ENCODE results near the gene GLTP.

The GLTP gene

DNA sequence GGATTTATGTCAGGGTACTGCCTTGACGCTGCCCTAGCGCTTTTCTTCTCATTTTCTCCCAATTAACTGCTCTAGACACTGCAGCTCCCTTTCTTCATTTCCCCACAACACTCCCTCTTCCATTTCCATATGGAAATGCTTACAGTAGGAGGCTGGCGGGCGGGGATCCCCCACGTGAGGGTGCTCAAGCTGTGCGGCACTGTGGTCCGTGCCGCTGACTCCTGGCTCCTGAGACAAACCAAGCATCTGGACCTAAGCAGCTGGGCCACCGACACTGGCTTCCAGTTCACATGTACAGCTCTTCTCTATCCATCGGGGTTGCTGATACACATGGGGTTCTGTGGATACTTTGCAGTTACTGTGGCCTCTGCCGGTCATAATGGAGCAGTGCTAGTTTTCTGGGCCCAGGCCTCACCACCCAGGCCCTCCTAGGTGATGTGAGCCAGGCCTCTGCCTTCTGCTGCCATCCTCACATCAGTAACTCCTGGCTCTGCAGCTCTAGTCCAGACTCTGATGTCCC, 40.0 kb upstream of the GLTP start:
- no peaks in the 10 kb centered on the region for H3K4me1 ChIP-seq (ENCODE audit: control insufficient read depth, low read depth, low read length)
- no peak overlapping the region for H3K9ac ChIP-seq (ENCODE audit: low read length)
- no peak overlapping the region for H3K27ac ChIP-seq (ENCODE audit: low read length)
- no peak overlapping the region for H3K4me3 ChIP-seq (ENCODE audit: low read length)
- H3K36me3 ChIP-seq (ENCODE audit: control insufficient read depth, low read depth, low read length) = peaks cover 22% of the 10 kb centered on the region
- H3K27me3 ChIP-seq (ENCODE audit: control insufficient read depth, insufficient read depth, low read length) = no peaks in the 10 kb centered on the region
- no peaks in the 10 kb centered on the region for H3K9me3 ChIP-seq (ENCODE audit: control insufficient read depth, low read depth, low read length)

DNA sequence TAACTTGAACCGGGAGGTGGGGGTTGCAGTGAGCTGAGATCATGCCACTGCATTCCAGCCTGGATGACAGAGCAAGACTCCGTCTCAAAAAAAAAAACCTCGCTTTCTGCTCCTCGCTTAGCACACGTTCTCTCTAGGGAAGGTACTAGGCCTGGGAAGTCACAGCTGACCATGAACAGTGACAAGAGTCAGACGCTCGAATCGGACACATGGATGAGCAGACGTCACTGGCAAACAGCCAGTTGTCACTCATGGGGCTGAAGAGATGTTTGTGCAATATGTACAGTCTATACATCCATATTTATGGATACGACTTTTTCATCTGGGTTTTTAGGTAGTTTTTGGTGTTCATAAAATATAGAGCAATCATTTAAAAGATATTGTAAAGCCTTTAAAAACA, 39.1 kb upstream of the GLTP start:
- H3K4me3 ChIP-seq (ENCODE audit: low read length) = no peak overlapping the region
- H3K4me1 ChIP-seq (ENCODE audit: control insufficient read depth, low read depth, low read length) = no peaks in the 10 kb centered on the region
- H3K9me3 ChIP-seq (ENCODE audit: control insufficient read depth, low read depth, low read length) = no peaks in the 10 kb centered on the region
- H3K27me3 ChIP-seq (ENCODE audit: control insufficient read depth, insufficient read depth, low read length) = no peaks in the 10 kb centered on the region
- H3K36me3 ChIP-seq (ENCODE audit: control insufficient read depth, low read depth, low read length) = peaks cover 29% of the 10 kb centered on the region
- H3K9ac ChIP-seq (ENCODE audit: low read length) = no peak overlapping the region
- no peak overlapping the region for H3K27ac ChIP-seq (ENCODE audit: low read length)

DNA sequence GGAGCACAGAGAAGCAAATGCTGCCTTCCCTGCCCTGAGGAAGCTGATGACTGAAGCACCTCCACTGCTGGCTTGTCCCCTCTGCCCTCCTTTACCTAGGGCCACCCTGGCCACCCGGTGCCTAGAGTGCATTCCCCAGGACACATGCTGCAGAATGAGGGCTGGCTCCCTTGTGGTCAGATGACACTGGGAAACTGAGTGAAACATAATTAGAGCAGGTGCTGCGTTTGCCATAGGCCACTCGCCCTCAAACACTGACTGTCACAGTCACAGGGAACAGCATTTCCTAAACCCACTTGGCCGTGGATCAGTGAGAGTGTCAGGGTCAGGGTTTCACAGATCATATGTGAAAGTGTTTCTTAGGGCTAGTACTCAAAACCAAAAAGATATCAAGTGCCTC, 35.7 kb upstream of the GLTP start:
- no peak overlapping the region for H3K27ac ChIP-seq (ENCODE audit: low read length)
- peaks cover 29% of the 10 kb centered on the region for H3K36me3 ChIP-seq (ENCODE audit: control insufficient read depth, low read depth, low read length)
- H3K4me1 ChIP-seq (ENCODE audit: control insufficient read depth, low read depth, low read length) = no peaks in the 10 kb centered on the region
- no peak overlapping the region for H3K9ac ChIP-seq (ENCODE audit: low read length)
- H3K9me3 ChIP-seq (ENCODE audit: control insufficient read depth, low read depth, low read length) = no peaks in the 10 kb centered on the region
- no peak overlapping the region for H3K4me3 ChIP-seq (ENCODE audit: low read length)
- no peaks in the 10 kb centered on the region for H3K27me3 ChIP-seq (ENCODE audit: control insufficient read depth, insufficient read depth, low read length)

DNA sequence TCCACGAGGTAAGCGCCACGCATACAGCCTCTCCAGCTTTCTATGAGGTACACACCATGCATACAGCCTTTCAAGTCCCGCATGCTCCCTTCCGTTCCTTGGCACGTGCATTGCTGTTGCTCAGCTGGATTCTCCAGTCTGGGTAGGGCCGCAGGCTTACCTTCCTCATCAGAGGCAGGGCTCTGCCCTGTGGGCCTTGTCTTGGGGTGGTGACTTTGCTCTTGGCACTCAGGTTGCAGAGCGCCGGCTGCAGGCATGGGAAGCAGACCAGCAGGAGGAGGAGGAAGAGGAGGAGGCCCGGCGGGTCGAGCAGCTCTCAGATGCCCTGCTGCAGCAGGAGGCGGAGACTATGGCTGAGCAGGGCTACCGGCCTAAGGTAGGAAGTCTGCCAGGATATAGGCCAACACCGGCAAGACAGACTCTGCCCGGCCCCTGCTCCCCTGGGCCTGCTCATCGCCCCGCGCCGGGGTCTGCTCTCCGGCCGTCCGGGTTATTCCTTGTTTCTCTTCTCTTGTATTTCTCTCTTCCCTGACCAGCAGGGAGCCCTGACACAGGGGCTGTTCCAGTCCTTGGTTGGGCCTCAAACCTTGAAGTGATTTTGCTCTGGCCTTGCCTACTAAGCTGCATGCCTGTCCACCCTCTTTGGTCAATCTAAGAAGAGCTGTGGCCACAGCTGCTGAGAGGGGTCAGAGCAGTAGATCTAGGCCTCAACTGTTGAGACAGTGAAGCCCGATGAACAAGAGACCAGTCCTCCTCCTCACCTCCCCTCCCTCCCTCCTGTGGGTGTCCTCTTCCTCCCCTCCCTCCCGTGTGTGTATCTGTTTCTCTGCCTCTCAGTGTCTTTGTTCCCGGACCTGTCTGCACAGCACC, 35.1 kb upstream of the GLTP start:
- no peaks in the 10 kb centered on the region for H3K4me1 ChIP-seq (ENCODE audit: control insufficient read depth, low read depth, low read length)
- H3K27me3 ChIP-seq (ENCODE audit: control insufficient read depth, insufficient read depth, low read length) = no peaks in the 10 kb centered on the region
- H3K27ac ChIP-seq (ENCODE audit: low read length) = no peak overlapping the region
- no peak overlapping the region for H3K4me3 ChIP-seq (ENCODE audit: low read length)
- H3K36me3 ChIP-seq (ENCODE audit: control insufficient read depth, low read depth, low read length) = peaks cover 29% of the 10 kb centered on the region
- no peak overlapping the region for H3K9ac ChIP-seq (ENCODE audit: low read length)
- no peaks in the 10 kb centered on the region for H3K9me3 ChIP-seq (ENCODE audit: control insufficient read depth, low read depth, low read length)

DNA sequence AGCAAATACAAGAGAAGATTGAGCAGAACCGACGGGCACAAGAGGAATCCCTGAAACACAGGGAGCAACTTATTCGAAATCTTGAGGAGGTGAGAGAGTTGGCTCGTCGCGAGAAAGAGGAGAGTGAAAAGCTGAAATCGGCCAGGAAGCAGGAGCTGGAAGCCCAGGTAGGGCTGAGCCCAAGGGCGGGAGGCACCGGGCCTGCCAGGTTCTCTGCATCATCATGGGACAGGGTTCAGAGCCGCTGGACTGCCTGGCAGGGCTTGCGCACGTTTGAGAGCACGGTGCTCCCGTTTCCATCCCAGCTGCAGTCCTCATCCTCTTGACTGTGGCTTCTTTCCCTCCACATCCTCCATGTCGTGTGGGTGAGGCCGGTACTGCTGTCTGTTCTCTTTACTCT, 34.1 kb upstream of the GLTP start:
- Histone ChIP-seq H3K4me3 (ENCODE audit: low read length) (no peak overlapping the region), H3K27ac (ENCODE audit: low read length) (no peak overlapping the region), H3K27me3 (ENCODE audit: control insufficient read depth, insufficient read depth, low read length) (no peaks in the 10 kb centered on the region), H3K9me3 (ENCODE audit: control insufficient read depth, low read depth, low read length) (no peaks in the 10 kb centered on the region), H3K9ac (ENCODE audit: low read length) (no peak overlapping the region), H3K36me3 (ENCODE audit: control insufficient read depth, low read depth, low read length) (peaks cover 28% of the 10 kb centered on the region), H3K4me1 (ENCODE audit: control insufficient read depth, low read depth, low read length) (no peaks in the 10 kb centered on the region)

DNA sequence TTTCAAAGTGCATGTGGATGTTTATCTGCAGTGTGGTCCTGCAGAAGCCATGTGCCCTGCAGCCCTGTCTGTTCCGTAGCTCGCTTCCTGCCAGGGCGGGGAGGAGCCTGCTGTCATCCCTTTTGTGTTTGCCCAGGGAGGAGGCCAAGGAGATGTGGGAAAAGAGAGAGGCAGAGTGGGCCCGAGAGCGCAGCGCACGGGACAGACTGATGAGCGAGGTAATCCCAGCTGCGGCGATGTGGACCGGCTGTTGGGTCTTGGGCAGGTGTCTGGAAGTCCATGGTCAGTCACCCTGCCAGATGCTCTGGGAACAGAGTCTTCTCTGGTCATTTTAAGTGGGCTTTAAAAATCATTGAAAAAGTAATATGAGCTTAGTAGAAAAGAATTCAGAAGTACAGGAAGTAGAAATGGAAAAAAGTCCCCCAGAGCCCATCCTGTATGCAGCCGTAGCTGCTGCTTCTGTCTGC, 32.5 kb upstream of the GLTP start:
- no peak overlapping the region for H3K27ac ChIP-seq (ENCODE audit: low read length)
- H3K4me3 ChIP-seq (ENCODE audit: low read length) = no peak overlapping the region
- H3K9ac ChIP-seq (ENCODE audit: low read length) = no peak overlapping the region
- peaks cover 26% of the 10 kb centered on the region for H3K36me3 ChIP-seq (ENCODE audit: control insufficient read depth, low read depth, low read length)
- no peaks in the 10 kb centered on the region for H3K27me3 ChIP-seq (ENCODE audit: control insufficient read depth, insufficient read depth, low read length)
- H3K9me3 ChIP-seq (ENCODE audit: control insufficient read depth, low read depth, low read length) = no peaks in the 10 kb centered on the region
- no peaks in the 10 kb centered on the region for H3K4me1 ChIP-seq (ENCODE audit: control insufficient read depth, low read depth, low read length)

DNA sequence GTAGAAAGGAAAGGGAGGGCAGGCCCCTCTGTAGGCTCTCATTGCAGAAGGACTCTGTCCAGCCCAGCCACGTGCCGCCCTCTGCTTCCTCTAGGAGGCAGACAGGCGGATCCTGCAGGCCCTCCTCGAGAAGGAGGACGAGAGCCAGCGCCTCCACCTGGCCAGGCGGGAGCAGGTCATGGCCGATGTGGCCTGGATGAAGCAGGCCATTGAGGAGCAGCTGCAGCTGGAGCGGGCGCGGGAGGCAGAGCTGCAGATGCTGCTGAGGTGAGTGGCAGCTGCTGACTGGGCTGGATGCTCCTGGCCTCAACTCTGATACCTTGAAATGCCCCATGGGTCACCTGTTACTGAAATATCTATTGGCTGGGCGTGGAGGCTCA, 30.6 kb upstream of the GLTP start:
- Histone ChIP-seq H3K27me3 (ENCODE audit: control insufficient read depth, insufficient read depth, low read length) (no peaks in the 10 kb centered on the region), H3K9me3 (ENCODE audit: control insufficient read depth, low read depth, low read length) (no peaks in the 10 kb centered on the region), H3K4me1 (ENCODE audit: control insufficient read depth, low read depth, low read length) (no peaks in the 10 kb centered on the region), H3K9ac (ENCODE audit: low read length) (no peak overlapping the region), H3K27ac (ENCODE audit: low read length) (no peak overlapping the region), H3K4me3 (ENCODE audit: low read length) (no peak overlapping the region), H3K36me3 (ENCODE audit: control insufficient read depth, low read depth, low read length) (peaks cover 13% of the 10 kb centered on the region)

DNA sequence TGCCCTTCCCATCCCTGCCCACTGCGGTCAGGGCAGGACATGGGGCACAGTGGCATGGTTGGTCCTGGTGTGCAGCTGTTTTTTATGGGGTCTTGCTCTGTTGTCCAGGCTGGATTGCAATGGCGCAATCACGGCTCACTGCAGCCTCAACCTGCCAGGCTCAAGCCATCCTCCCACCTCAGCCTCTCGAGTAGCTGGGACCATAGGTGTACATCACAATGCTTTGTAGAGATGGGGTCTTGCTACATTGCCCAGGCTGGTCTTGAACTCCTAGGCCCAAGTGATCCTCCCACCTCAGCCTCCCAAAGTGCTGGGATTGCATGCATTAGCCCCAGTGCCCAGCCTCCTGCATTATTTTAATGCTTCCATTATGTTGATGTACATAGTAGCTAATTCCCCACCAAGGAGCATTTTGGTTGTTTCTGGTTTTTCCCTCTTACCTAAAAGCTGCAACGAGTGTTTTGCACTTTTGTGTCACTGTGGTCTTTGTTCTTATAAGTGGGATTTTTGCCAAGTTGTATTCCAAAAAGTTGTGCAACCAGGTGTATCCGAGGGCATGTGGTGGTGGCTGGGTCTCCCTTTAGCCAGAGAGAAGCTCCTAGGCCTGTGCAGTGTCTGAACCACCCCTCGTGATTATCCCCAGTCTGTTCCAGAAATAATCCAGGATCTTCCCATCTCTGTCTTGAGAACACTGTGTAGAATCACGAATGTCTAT, 30.1 kb upstream of the GLTP start:
- H3K36me3 ChIP-seq (ENCODE audit: control insufficient read depth, low read depth, low read length) = peaks cover 13% of the 10 kb centered on the region
- no peak overlapping the region for H3K27ac ChIP-seq (ENCODE audit: low read length)
- no peaks in the 10 kb centered on the region for H3K4me1 ChIP-seq (ENCODE audit: control insufficient read depth, low read depth, low read length)
- H3K9ac ChIP-seq (ENCODE audit: low read length) = no peak overlapping the region
- peaks cover 4% of the 10 kb centered on the region for H3K27me3 ChIP-seq (ENCODE audit: control insufficient read depth, insufficient read depth, low read length)
- H3K9me3 ChIP-seq (ENCODE audit: control insufficient read depth, low read depth, low read length) = no peaks in the 10 kb centered on the region
- no peak overlapping the region for H3K4me3 ChIP-seq (ENCODE audit: low read length)

DNA sequence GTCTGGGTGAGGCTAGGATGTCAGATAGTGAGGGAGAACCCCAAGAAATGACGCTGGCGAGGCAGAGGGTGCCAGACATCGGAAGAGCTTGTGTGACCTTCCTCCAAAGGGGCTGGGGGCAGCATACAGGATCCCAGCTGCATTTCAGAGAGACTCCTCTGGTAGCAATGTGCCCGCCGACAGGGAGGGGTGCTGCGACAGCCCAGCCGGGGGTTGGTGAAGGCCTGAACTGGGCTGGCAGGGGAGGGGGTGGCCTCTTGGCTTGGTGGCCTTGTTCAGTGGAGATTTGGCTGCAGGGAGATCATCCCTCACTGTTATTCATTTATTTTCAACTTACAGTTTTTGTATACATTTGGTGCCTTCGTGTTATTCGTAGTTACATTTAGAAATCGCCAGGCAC, 25.0 kb upstream of the GLTP start:
- Histone ChIP-seq H3K4me1 (ENCODE audit: control insufficient read depth, low read depth, low read length) (peaks cover 11% of the 10 kb centered on the region), H3K27ac (ENCODE audit: low read length) (no peak overlapping the region), H3K36me3 (ENCODE audit: control insufficient read depth, low read depth, low read length) (peaks cover 21% of the 10 kb centered on the region), H3K27me3 (ENCODE audit: control insufficient read depth, insufficient read depth, low read length) (peaks cover 55% of the 10 kb centered on the region), H3K9ac (ENCODE audit: low read length) (no peak overlapping the region), H3K4me3 (ENCODE audit: low read length) (no peak overlapping the region), H3K9me3 (ENCODE audit: control insufficient read depth, low read depth, low read length) (no peaks in the 10 kb centered on the region)

DNA sequence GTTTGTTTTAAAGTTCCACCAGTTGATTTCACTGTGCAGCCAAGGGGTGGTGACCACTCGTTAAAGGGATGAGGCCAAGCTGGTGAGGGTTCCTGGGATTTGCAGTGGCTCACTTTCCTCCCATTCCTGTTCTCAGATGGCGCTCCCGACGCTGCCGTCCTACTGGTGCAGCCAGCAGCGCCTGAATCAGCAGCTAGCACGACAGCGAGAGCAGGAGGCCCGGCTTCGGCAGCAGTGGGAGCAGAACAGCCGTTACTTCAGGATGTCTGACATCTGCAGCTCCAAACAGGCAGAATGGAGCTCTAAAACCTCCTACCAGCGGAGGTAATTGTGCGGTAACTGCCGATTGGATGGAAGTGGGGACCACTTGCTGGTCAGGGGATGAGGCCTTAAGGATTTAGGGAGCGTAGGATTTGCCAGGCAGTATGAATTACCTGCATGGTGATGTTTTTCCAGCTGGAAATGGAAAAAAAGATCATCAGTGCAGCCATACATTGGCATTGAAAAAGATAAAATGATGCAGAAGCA, 22.6 kb upstream of the GLTP start:
- H3K4me1 ChIP-seq (ENCODE audit: control insufficient read depth, low read depth, low read length) = peaks cover 11% of the 10 kb centered on the region
- no peaks in the 10 kb centered on the region for H3K9me3 ChIP-seq (ENCODE audit: control insufficient read depth, low read depth, low read length)
- peaks cover 79% of the 10 kb centered on the region for H3K27me3 ChIP-seq (ENCODE audit: control insufficient read depth, insufficient read depth, low read length)
- no peak overlapping the region for H3K27ac ChIP-seq (ENCODE audit: low read length)
- peaks cover 21% of the 10 kb centered on the region for H3K36me3 ChIP-seq (ENCODE audit: control insufficient read depth, low read depth, low read length)
- no peak overlapping the region for H3K4me3 ChIP-seq (ENCODE audit: low read length)
- no peak overlapping the region for H3K9ac ChIP-seq (ENCODE audit: low read length)

DNA sequence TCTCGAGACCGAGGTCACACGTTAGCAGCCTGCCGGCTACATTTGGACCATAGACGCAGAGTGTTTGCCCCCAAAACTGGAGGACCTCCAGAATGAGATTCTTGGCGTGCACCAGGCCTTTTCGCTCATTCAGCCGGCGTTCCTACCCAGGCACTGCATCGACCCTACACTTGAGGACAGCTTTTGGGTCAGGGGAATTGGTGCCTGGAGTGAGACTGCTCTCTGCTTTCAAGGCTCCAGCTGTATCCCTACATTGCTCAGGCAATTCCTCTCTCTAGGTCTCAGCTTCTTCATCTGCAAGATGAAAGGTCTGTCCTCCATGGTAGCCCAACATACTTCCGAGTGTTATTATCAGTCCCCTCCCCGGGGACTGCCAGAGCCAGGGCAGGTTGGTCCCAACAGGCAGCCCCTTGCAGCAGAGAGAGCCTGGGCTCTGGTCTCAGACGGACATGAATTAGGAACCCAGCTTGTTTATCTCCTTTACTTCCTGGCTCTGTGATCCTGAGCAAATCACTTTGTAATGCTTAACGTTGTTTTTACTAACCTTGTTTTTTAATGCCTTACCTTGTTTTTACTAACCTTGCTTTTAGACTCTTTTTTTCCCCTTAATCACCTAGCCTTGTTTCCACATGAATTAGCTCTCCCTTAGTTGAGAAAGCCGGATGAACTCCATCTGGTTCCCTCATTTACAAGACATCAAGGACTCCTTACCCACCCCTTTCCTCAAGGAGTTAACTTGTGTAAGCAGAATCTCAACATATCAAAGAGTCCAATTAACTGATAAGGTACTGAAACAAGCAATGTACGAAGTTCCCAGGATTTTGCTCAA, 20.6 kb upstream of the GLTP start:
- H3K4me3 ChIP-seq (ENCODE audit: low read length) = peak overlapping the region; percentile 84
- peaks cover 99% of the 10 kb centered on the region for H3K27me3 ChIP-seq (ENCODE audit: control insufficient read depth, insufficient read depth, low read length)
- peaks cover 15% of the 10 kb centered on the region for H3K36me3 ChIP-seq (ENCODE audit: control insufficient read depth, low read depth, low read length)
- no peak overlapping the region for H3K27ac ChIP-seq (ENCODE audit: low read length)
- peak overlapping the region; percentile 64 for H3K9ac ChIP-seq (ENCODE audit: low read length)
- peaks cover 11% of the 10 kb centered on the region for H3K4me1 ChIP-seq (ENCODE audit: control insufficient read depth, low read depth, low read length)
- no peaks in the 10 kb centered on the region for H3K9me3 ChIP-seq (ENCODE audit: control insufficient read depth, low read depth, low read length)

Measured in iPS-18a (cell line).